Endothelial cell of umbilical vein (primary cell): ENCODE results near the gene SPRED2. TPM values are rescaled to one million over a fixed set of nuclear protein-coding genes. Genes with fewer than 3 reads are reported as not detected.

Experiments
- BruUV-seq: library from RNA; stranded (reverse); fragments of 400-500 nt; replicated peaks from 2 replicates; lab custom pipeline; 2021; lab: Mats Ljungman, UMichigan
- CTCF ChIA-PET: fragments of 300-600, 350-600 bp; sonication (Branson Sonifier 250); formaldehyde crosslinking; loops from one replicate; lab custom pipeline; 2021; ENCODE audit warnings: antibody characterized with exemption, inconsistent platforms; lab: Charles Lee
- POLR2A ChIA-PET: fragments of 300-600, 350-600 bp; sonication (Branson Sonifier 250); formaldehyde crosslinking; loops from one replicate; lab custom pipeline; 2021; ENCODE audit warnings: antibody characterized with exemption, inconsistent platforms; lab: Charles Lee
- DNase-seq: peaks from one replicate; pipeline ENCODE4 v3.0.0-alpha.2; 2011; ENCODE audit warnings: low read depth, low spot score
- FAIRE-seq: peaks from 2 replicates; lab custom pipeline; 2011; peaks lifted over from hg19 to GRCh38; lab: Jason Lieb, UNC
- H2AFZ ChIP-seq: 2 replicates; pipeline ENCODE4 v1.6.0; 2012; ENCODE audit warnings: low read depth, low read length, control low read depth, inconsistent platforms
- H3K27ac ChIP-seq: 2 replicates; pipeline ENCODE4 v1.5.1; 2011; ENCODE audit warnings: low read depth, mild to moderate bottlenecking, control low read depth, low read length, moderate library complexity; ENCODE audit not compliant: insufficient read depth
- H3K27me3 ChIP-seq, 2 experiments: 2 replicates each; pipeline versions ENCODE4 v1.6.0 to v1.6.1; 2011; ENCODE audit warnings: low read length in 2 of 2, mixed read lengths in 1 of 2; ENCODE audit not compliant: control insufficient read depth in 2 of 2, insufficient read depth in 2 of 2
- H3K36me3 ChIP-seq, 2 experiments: 2 replicates in 1 of 2; 3 replicates in 1 of 2; pipeline ENCODE4 v1.5.1; 2011; ENCODE audit warnings: low read length in 2 of 2, mild to moderate bottlenecking in 1 of 2, moderate library complexity in 1 of 2; ENCODE audit not compliant: control insufficient read depth in 2 of 2, insufficient read depth in 2 of 2; ENCODE audit errors: extremely low read depth in 1 of 2
- H3K4me1 ChIP-seq: 3 replicates; pipeline ENCODE4 v1.5.1; 2011; ENCODE audit warnings: mild to moderate bottlenecking, low read length; ENCODE audit not compliant: control insufficient read depth, insufficient read depth; ENCODE audit errors: extremely low read depth
- H3K4me2 ChIP-seq: 2 replicates; pipeline ENCODE4 v1.6.1; 2011; ENCODE audit warnings: low read length, control low read depth, mixed read lengths; ENCODE audit not compliant: insufficient read depth
- H3K4me3 ChIP-seq, 3 experiments: fragments of 200-600 bp in 1 of 3; sonication (generic), shearing (Covaris generic) in 1 of 3; replicated peaks in 1 of 3; 2 replicates each; pipeline ENCODE4 v1.5.1; 2011 to 2016; ENCODE audit warnings: control low read depth in 3 of 3, low read length in 3 of 3, mild to moderate bottlenecking in 2 of 3, inconsistent platforms in 1 of 3, low read depth in 1 of 3, moderate library complexity in 1 of 3; ENCODE audit not compliant: insufficient read depth in 1 of 3
- H3K79me2 ChIP-seq: 2 replicates; pipeline ENCODE4 v1.6.0; 2012; ENCODE audit warnings: low read length, inconsistent platforms; ENCODE audit not compliant: control insufficient read depth, insufficient read depth
- H3K9ac ChIP-seq: replicated peaks from 2 replicates; pipeline ENCODE3; 2011; ENCODE audit warnings: low read length, control low read depth; ENCODE audit not compliant: insufficient read depth; ENCODE audit errors: extremely low read depth
- H3K9me1 ChIP-seq: replicated peaks from 3 replicates; pipeline ENCODE4 v1.6.0; 2011; ENCODE audit warnings: mild to moderate bottlenecking, low read length; ENCODE audit not compliant: control insufficient read depth, insufficient read depth; ENCODE audit errors: extremely low read depth
- H3K9me3 ChIP-seq: replicated peaks from 2 replicates; pipeline ENCODE4 v1.5.1; 2012; ENCODE audit warnings: low read length, inconsistent platforms; ENCODE audit not compliant: control insufficient read depth, insufficient read depth
- H4K20me1 ChIP-seq: replicated peaks from 2 replicates; pipeline ENCODE3; 2011; ENCODE audit warnings: mild to moderate bottlenecking, low read length; ENCODE audit not compliant: control insufficient read depth, insufficient read depth; ENCODE audit errors: extremely low read depth
- CTCF ChIP-seq, 2 donors: IDR thresholded peaks; 1 replicate in 1 of 2; 2 replicates in 1 of 2; pipeline ENCODE4 v1.5.1; 2011; ENCODE audit warnings: low read length in 2 of 2, mild to moderate bottlenecking in 2 of 2, moderate library complexity in 2 of 2, control low read depth in 1 of 2, inconsistent platforms in 1 of 2, low read depth in 1 of 2; ENCODE audit not compliant: insufficient read depth in 1 of 2; ENCODE audit errors: extremely low read depth in 1 of 2
- EZH2 ChIP-seq: IDR thresholded peaks from 2 replicates; pipeline ENCODE4 v1.6.1; 2012; ENCODE audit warnings: borderline replicate concordance, low read depth, mild to moderate bottlenecking, moderate library complexity, low read length, inconsistent platforms; ENCODE audit not compliant: severe bottlenecking
- FOS ChIP-seq: IDR thresholded peaks from 2 replicates; pipeline ENCODE4 v1.6.1; 2011; ENCODE audit warnings: mild to moderate bottlenecking, low read length, moderate library complexity, borderline replicate concordance; ENCODE audit not compliant: insufficient read depth
- GATA2 ChIP-seq: IDR thresholded peaks from 2 replicates; pipeline ENCODE4 v1.7.0; 2011; ENCODE audit warnings: low read depth, mild to moderate bottlenecking, moderate library complexity, mixed read lengths, low read length; ENCODE audit not compliant: insufficient read length, insufficient read depth
- JUN ChIP-seq: IDR thresholded peaks from 2 replicates; pipeline ENCODE4 v1.6.1; 2011; ENCODE audit warnings: borderline replicate concordance, low read depth; ENCODE audit not compliant: insufficient read length, insufficient read depth
- MAX ChIP-seq: IDR thresholded peaks from 2 replicates; pipeline ENCODE4 v1.6.1; 2011; ENCODE audit not compliant: insufficient read depth, insufficient read length
- MYC ChIP-seq: IDR thresholded peaks from one replicate; pipeline ENCODE4 v1.6.1; 2011; ENCODE audit warnings: mild to moderate bottlenecking, low read depth, low read length
- POLR2A ChIP-seq: IDR thresholded peaks from 2 replicates; pipeline ENCODE4 v1.6.1; 2012; ENCODE audit warnings: low read depth, mild to moderate bottlenecking, control low read depth, low read length
- POLR2AphosphoS5 ChIP-seq: IDR thresholded peaks from 2 replicates; pipeline ENCODE4 v1.6.1; 2012; ENCODE audit warnings: low read depth, mild to moderate bottlenecking, control low read depth, low read length, moderate library complexity; ENCODE audit not compliant: insufficient read depth
- dilution Hi-C: fragments of 300-500 bp; cut with MboI; formaldehyde crosslinking; loops from one replicate; pipeline ENCODE4 v1.15.0; 2019; ENCODE audit warnings: low sequenced_read_pairs; ENCODE audit not compliant: extremely low pct_ligation_motif_present
- intact Hi-C: fragments of 100-400 bp; cut with micrococcal nuclease; formaldehyde crosslinking; loops from one replicate; pipeline ENCODE4 v1.10.0; 2022
- polyA plus RNA-seq, 4 experiments: library from polyadenylated mRNA; depleted of rRNA in 3 of 4; stranded (reverse) in 3 of 4; unstranded in 1 of 4; fragments of >200 nt; gene quantifications; 2 replicates each; pipeline versions ENCODE4 v1.2.1 to v1.2.3, GENCODE V29; 2011 to 2012; ENCODE audit warnings: missing spikeins in 1 of 4
- total RNA-seq: library from RNA; stranded (reverse); gene quantifications from 2 replicates; pipeline ENCODE4 v1.2.3, GENCODE V29; 2021

Gene SPRED2
- total and polyA plus RNA-seq, 2 donors (not counting 3 experiments of a cell fraction or from before 2014, with no cell fraction given): 3.6 to 9.6 TPM

- FAIRE-seq: no peak
- H3K79me2 ChIP-seq: no peaks in the 10 kb centered on the region
- no peak for TF ChIP-seq POLR2A
- no peak for TF ChIP-seq MYC
Measured at GRCh38 chr2:65450810-65451209, 18.4 kb upstream of the SPRED2 start.

GRCh38 chr2:65450393-65450792 lies 18.0 kb upstream of the SPRED2 start:
- Histone ChIP-seq H4K20me1 (no peaks in the 10 kb centered on the region), H2AFZ (no peak overlapping the region), H3K27ac (no peak overlapping the region), H3K4me3 (no peak overlapping the region), H3K9me1 (no peaks in the 10 kb centered on the region), H3K9ac (no peak overlapping the region), H3K4me2 (no peak overlapping the region), H3K79me2 (no peaks in the 10 kb centered on the region), H3K9me3 (no peaks in the 10 kb centered on the region), H3K36me3 (no peaks in the 10 kb centered on the region), H3K27me3 (peaks cover 12 to 27% of the 10 kb centered on the region in 2 experiments), H3K4me1 (no peaks in the 10 kb centered on the region)
- intact Hi-C loops (no loop called here), dilution Hi-C loops (no loop called here)
- DNase-seq (no peak), FAIRE-seq (no peak)
- no TSS peak for BruUV-seq
- ChIA-PET CTCF (no interaction called here), POLR2A (no interaction called here)
- TF ChIP-seq GATA2 (no peak), EZH2 (no peak), FOS (no peak), MAX (no peak), POLR2AphosphoS5 (no peak), POLR2A (no peak), MYC (no peak), CTCF (IDR thresholded peaks at IDR 0.05; ENCODE audit: extremely low read depth in 1 of 2, insufficient read depth in 1 of 2, low read depth in 1 of 2, low read length in 2 of 2) (no peak), JUN (no peak)

More at GRCh38 chr2:65450810-65451209, 18.4 kb upstream of the SPRED2 start:
- Histone ChIP-seq H3K4me1 (no peaks in the 10 kb centered on the region), H3K36me3 (no peaks in the 10 kb centered on the region), H3K27me3 (peaks cover 14 to 29% of the 10 kb centered on the region in 2 experiments), H3K27ac (no peak overlapping the region), H2AFZ (no peak overlapping the region), H3K9me1 (no peaks in the 10 kb centered on the region), H4K20me1 (no peaks in the 10 kb centered on the region), H3K4me3 (no peak overlapping the region), H3K9me3 (no peaks in the 10 kb centered on the region), H3K4me2 (no peak overlapping the region), H3K9ac (no peak overlapping the region)
- intact Hi-C loops (no loop called here), dilution Hi-C loops (no loop called here)
- ChIA-PET CTCF (no interaction called here), POLR2A (no interaction called here)
- BruUV-seq: no TSS peak
- DNase-seq: no peak
